HL-60/S4 treated with phorbol 12-myristate 13-acetate at 8.2 ng/mL for 4 days and 3 days (cell line): Measurements from ENCODE around the gene TBKBP1.
"Not testable (repeated sequence)": the region's sequence is repeated elsewhere in the genome, so short reads cannot be mapped to it uniquely, and the experiment has no call there.

Experiments
- in situ Hi-C: fragments of 300-500 bp; cut with MboI; formaldehyde crosslinking; loops from 2 replicates; pipeline ENCODE4 v1.15.0; 2022; ENCODE audit warnings: low sequenced_read_pairs

The TBKBP1 gene

DNA sequence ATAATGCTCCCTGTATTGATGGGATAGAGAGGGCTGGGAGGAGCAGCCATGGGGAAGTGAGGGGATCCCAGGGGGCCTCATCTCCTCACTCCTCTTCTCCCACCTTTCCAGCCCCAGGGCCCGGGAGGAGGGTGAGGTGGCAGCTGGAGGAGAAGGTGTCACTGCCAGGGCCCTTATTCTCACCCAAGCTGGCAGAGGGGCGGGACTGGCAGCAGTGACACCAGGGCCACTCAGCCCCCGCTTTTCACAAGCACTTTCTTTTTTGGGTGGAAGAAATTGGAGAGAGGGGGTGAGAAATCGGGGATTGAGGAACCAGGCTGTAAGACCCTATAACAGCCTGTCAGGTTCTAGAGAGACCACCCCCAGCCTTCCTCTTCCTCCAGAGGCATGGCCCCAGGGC lies 36.7 kb downstream of the TBKBP1 start:
- in situ Hi-C loops = no loop called here

- in situ Hi-C loops = no loop called here
Observed at GRCh38 chr17:47731396-47731795, 37.4 kb downstream of the TBKBP1 start.

DNA sequence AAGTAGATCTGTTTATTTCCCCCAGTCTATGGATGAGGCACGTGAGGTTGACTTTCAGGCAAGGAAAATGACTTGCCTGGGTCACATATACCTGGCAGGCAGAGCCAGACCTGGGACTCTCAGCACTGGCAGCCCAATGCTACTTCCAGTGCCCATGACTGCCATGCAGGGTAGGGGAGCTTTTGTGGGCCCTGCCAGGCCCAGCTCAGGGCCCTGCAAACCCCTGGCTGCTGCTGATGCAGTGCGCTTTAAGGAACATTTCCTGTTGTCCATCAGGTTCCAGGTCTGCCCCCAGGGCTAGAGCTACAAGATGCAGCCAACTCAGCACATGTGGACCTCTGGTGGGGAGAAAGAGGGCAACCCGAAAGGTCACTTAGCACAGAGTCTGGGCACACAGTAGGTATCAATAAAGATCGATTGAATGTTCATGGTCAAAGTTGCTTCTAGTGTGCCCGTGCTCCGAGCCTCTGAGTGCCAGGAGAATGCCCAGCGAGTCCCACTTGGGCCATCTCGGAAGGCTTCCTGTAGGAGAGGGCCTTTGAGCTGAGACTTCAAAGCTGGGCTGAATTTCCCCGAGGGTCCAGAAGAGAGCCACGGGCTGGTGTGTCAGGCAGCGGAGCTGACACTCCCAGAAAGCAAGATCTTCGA lies 38.6 kb downstream of the TBKBP1 start:
- in situ Hi-C loops = no loop called here

GRCh38 chr17:47733047-47733673 lies 39.2 kb downstream of the TBKBP1 start, which contains the start of gene TBX21:
Gene TBX21, plus strand, starts transcription at chr17:47733236. Its CDS starts 219 bp downstream, at chr17:47733455.
- in situ Hi-C loops = no loop called here

GRCh38 chr17:47733674-47734410 lies 39.9 kb downstream of the TBKBP1 start:
- in situ Hi-C loops = no loop called here

- in situ Hi-C loops = no loop called here
Observed at GRCh38 chr17:47735139-47735464, 41.1 kb downstream of the TBKBP1 start.

- in situ Hi-C loops = no loop called here
Observed at GRCh38 chr17:47735536-47736011, 41.6 kb downstream of the TBKBP1 start.

DNA sequence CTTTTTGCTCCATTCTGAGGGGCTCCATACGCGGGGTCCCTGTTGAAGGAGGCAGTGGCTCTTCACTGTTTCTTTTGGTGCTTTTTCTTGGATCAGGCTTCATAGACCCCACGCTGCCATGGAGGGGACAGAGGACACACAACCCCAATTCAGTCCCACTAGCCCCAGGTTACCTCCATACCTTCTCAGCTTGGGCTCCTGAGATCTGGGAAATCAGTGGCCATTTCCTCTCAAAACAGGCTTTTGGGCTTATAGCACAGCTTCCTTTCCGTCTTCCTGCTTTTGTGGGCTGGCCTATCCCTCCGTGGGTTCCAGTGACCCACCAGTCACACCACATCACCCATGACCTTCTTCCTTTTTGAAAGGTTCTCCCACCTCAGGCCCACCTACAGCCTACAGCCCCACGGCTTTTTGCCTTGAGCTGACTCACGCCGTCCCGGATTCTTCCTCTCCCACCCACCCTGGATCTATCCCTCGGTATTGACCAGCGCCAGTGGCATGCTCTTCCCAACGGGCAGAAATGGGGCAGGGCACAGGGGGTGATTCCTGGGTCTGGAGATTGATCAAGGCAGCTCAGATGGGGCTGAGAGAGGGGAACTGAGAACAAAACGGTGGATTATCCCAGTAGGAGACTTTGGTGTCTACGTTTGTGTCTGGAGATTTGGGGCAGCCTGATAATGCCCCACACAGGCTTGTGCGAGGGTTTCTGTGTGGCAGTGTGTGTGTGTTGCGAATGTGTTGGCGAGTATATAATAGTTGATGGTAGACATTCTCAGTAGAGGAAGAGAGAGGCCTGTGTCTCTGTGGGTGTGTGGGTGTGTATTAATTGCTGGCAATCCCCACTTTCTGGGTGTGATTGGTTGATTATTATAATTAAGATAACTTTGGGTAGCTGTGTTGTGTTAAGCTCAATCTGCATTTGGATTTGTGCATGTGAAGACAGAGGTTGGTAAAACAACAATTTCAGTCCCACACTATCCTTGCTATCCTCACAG lies 42.8 kb downstream of the TBKBP1 start:
- in situ Hi-C loops = no loop called here

DNA sequence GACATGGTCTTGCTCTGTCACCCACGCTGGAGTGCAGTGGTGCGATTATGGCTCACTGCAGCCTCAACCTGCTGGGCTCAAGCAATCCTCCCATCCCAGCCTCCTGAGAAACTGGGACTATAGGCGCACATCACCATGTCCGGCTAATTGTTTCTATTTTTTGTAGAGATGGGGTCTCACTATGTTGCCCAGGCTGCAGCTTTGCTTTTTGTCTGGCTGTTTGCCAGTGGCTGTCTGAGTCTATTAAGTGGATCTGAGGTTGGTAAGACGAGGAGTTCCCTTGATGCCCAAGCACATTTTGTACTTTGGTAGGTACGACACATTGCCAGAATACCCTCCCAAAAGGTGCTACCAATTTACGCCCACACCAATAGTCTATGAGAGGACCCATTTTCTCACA lies 44.2 kb downstream of the TBKBP1 start:
- in situ Hi-C loops = no loop called here

GRCh38 chr17:47739150-47739549 lies 45.2 kb downstream of the TBKBP1 start:
- in situ Hi-C loops = no loop called here

DNA sequence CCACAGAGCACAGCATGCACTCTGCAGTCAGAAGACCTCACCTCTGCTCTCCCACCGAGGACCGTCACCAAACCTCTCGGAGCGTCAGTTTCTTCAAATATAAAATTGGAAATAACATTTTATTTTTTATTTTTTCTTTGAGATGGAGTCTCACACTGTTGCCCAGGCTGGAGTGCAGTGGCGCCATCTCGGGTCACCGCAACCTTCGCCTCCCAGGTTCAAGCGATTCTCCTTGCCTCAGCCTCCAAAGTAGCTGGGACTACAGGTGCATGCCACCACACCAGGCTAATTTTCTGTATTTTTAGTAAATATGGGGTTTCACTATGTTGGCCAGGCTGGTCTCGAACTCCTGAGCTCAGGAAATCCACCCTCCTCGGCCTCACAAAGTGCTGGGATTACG lies 46.0 kb downstream of the TBKBP1 start:
- in situ Hi-C loops = not testable (repeated sequence)

DNA sequence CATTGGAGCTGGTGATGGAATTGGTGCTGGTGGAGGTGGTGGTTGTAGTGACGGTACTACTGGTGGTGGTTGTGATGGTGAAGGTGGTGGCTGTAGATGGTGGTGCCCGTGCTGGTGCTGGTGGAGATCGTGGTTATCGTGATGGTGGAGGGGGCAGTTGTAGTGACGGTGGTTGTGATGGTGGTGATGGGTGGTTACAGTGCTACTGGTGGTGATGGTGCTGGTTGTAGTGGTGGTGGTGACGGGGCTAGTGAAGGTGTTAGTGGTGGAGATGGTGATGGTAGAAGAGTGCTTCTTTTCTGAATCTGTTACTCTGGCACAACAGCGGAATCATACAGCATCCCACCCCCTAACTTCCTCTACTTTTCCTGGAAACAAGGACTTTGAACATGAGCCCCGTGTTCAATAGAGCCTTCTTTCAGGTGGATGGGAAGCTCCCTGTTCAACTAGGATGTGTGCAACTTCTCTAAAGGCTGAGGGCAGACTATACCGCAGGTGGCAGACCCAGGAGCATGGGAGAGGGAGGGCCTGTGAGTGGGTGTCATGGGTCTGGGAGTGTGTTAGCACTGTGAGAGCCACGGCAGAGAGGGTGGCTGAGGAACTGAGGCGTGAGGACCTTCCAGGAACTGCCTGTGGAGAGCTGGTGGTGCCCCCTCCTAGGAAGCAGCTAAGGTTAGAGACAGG lies 47.3 kb downstream of the TBKBP1 start:
- in situ Hi-C loops = no loop called here

DNA sequence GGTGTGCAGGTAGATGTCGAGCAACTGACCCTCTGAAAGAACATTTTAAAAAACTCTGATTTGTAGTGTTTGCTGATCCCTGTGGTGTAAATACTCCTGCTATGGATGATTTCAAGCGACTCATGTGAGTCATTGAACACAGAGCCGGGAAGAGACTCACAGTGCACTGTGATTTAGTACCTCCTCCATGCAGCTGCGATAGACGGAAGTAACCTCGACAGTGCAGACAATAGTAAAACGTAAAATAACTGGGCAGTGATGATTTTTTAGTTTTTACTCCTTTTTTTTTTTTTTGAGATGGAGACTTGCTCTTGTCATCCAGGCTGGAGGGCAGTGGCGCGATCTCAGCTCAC lies 47.8 kb downstream of the TBKBP1 start:
- in situ Hi-C loops = no loop called here

DNA sequence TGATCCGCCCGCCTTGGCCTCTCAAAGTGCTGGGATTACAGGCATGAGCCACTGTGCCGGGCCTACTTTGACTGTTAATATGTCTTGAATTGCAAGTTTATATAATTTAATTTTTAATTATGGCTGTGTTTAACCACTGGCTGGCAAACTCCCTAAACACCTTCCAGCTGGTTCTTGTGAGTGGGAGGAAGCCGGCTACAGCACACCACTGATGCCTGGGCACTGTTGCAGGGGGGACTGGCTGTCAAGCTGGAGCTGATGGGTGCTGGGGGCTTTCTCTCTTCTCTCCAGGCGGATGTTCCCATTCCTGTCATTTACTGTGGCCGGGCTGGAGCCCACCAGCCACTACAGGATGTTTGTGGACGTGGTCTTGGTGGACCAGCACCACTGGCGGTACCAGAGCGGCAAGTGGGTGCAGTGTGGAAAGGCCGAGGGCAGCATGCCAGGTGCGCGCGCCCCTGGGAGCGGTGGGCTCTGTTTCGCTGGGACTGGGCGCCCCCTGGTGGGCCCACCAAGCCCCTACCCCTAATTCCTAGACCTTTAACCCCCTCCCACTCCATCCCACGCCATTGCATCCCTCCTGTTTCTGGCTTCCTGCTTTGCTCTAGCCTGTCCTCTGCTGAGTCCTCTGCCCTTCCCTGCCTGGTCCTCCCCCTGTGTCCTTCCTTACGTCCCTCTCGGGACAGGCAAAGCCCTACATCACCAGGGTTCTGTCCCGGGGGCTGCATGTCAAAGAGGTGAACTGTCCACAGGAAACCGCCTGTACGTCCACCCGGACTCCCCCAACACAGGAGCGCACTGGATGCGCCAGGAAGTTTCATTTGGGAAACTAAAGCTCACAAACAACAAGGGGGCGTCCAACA lies 48.6 kb downstream of the TBKBP1 start:
- in situ Hi-C loops = no loop called here

- in situ Hi-C loops = no loop called here
Observed at GRCh38 chr17:47744168-47745036, 50.4 kb downstream of the TBKBP1 start.

GRCh38 chr17:47745037-47745380 lies 51.0 kb downstream of the TBKBP1 start:
- in situ Hi-C loops = no loop called here

- in situ Hi-C loops = no loop called here
Observed at GRCh38 chr17:47751471-47751870, 57.5 kb downstream of the TBKBP1 start.

DNA sequence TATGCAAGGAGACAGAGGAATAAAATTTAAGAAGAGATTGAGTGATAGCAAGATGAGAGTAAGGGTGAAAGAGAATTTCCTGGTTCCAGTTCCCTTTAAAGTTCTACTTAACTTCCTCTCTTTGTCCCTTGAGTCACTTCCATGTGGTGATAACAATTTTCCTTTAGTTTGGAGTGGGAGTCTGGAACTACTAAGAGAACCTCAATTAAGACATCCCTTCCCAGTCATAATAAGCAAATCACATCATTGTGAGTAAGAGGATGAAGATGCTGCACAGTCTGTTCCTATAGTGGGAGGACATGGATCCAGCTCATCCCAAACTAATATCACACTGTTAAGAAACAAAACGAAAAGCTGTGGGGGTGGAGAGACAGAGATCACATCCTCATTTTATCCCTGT lies 63.4 kb downstream of the TBKBP1 start:
- in situ Hi-C loops = no loop called here
